KMS-11 (cell line): ENCODE measurements around the gene SLC38A7.

Source experiments
- H2AFZ ChIP-seq: fragments of 200-600 bp; sonication (generic); 2 replicates; pipeline ENCODE4 v1.6.1; 2016; ENCODE audit warnings: antibody characterized with exemption, mixed run types, low read depth
- H3K27ac ChIP-seq: fragments of 200-600 bp; sonication (generic); 2 replicates; pipeline ENCODE4 v1.6.1; 2016; ENCODE audit warnings: mild to moderate bottlenecking, mixed run types
- H3K27me3 ChIP-seq: fragments of 200-600 bp; sonication (generic); 2 replicates; pipeline ENCODE4 v1.6.1; 2017; ENCODE audit warnings: mild to moderate bottlenecking, low read depth, mixed run types, moderate library complexity; ENCODE audit not compliant: insufficient read depth
- H3K36me3 ChIP-seq: fragments of 200-600 bp; sonication (generic); 2 replicates; pipeline ENCODE4 v1.6.1; 2017; ENCODE audit warnings: mild to moderate bottlenecking, mixed run types; ENCODE audit not compliant: insufficient read depth
- H3K4me1 ChIP-seq: fragments of 200-600 bp; sonication (generic); 2 replicates; pipeline ENCODE4 v1.6.1; 2016; ENCODE audit warnings: mild to moderate bottlenecking, low read depth, mixed run types; ENCODE audit not compliant: poor library complexity, severe bottlenecking
- H3K4me2 ChIP-seq: fragments of 200-600 bp; sonication (generic); 2 replicates; pipeline ENCODE4 v1.7.0; 2016; ENCODE audit warnings: mild to moderate bottlenecking, mixed run types
- H3K4me3 ChIP-seq: fragments of 200-600 bp; sonication (generic); IDR thresholded peaks from 2 replicates; pipeline ENCODE4 v1.6.1; 2017; ENCODE audit warnings: low read depth, low read length, mixed read lengths; ENCODE audit not compliant: insufficient read depth
- H3K79me2 ChIP-seq: fragments of 200-600 bp; sonication (generic); 2 replicates; pipeline ENCODE4 v1.6.1; 2016; ENCODE audit warnings: low read depth, mixed run types; ENCODE audit not compliant: insufficient read depth
- H3K9ac ChIP-seq: fragments of 200-600 bp; sonication (generic); 2 replicates; pipeline ENCODE4 v1.6.1; 2016; ENCODE audit warnings: mild to moderate bottlenecking, mixed run types
- H4K20me1 ChIP-seq: fragments of 200-600 bp; sonication (generic); 2 replicates; pipeline ENCODE4 v1.6.1; 2016; ENCODE audit warnings: mild to moderate bottlenecking, mixed run types; ENCODE audit not compliant: insufficient read depth
- TF ChIP-seq, protein P1 (sequence below): fragments of 200-600 bp; sonication (generic); conservative IDR thresholded peaks from 2 replicates; pipeline ENCODE4 v1.6.1; 2017; ENCODE audit warnings: low read depth, mild to moderate bottlenecking, antibody characterized with exemption, low read length, moderate library complexity, mixed read lengths

Gene SLC38A7

DNA sequence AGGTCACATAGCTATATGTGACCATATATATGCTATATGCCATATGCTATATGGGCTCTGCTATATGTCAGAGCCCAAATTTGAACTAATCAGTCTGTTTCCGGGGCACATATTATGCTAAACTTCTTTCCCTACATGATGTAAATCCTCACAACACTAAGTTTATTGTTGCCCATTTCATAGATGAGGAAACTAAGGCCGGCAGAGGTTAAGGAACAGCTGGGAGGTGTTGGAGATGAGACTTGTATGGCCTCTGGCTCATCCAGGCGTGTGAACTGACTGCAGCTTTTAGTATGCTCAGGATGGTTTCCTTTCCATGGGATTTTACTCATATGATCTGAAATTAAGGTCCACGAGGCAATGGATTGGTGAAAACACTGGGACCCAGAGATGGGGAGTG lies 37.5 kb downstream of the SLC38A7 start:
- H3K27ac ChIP-seq = no peak overlapping the region
- no peak overlapping the region for H3K9ac ChIP-seq
- H3K4me3 ChIP-seq = no peak overlapping the region
- TF ChIP-seq, protein P1, sequence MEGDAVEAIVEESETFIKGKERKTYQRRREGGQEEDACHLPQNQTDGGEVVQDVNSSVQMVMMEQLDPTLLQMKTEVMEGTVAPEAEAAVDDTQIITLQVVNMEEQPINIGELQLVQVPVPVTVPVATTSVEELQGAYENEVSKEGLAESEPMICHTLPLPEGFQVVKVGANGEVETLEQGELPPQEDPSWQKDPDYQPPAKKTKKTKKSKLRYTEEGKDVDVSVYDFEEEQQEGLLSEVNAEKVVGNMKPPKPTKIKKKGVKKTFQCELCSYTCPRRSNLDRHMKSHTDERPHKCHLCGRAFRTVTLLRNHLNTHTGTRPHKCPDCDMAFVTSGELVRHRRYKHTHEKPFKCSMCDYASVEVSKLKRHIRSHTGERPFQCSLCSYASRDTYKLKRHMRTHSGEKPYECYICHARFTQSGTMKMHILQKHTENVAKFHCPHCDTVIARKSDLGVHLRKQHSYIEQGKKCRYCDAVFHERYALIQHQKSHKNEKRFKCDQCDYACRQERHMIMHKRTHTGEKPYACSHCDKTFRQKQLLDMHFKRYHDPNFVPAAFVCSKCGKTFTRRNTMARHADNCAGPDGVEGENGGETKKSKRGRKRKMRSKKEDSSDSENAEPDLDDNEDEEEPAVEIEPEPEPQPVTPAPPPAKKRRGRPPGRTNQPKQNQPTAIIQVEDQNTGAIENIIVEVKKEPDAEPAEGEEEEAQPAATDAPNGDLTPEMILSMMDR = no peak
- no peak overlapping the region for H3K4me2 ChIP-seq
- H3K27me3 ChIP-seq = no peaks in the 10 kb centered on the region
- no peaks in the 10 kb centered on the region for H3K4me1 ChIP-seq
- no peak overlapping the region for H2AFZ ChIP-seq
- no peaks in the 10 kb centered on the region for H3K36me3 ChIP-seq
- H3K79me2 ChIP-seq = no peaks in the 10 kb centered on the region
- no peaks in the 10 kb centered on the region for H4K20me1 ChIP-seq

DNA sequence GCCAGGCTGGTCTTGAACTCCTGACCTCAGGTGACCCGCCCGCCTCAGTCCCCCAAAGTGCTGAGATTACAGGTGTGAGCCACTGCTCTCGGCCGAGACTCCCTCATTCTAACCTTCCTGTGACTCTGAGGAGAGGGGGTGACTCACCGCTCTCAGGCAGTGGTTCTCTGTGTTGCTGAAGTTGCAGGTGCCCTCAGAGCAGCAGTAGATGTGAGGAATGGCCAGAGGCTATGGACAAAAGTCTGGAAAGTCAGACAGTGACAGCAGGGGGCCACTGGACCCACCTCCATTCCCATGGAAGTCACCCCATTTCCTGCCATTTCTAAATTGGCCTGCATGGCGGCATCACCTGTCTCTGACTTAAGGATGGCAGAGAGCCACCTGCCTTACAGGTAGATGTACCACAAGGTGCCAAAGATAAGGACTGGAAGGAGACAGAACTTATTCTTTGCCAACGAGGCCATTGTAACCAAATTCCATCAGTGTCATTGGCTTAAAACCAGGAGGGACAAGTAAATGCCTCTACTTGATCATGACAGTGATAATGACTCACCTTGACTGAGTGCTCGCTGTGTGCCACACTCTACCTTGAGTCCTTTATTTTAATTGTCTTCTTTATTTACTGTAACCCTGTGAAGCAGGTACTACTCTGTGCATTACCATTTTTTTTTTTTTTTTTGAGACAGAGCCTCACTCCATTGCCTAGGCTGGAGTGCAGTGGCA lies 39.6 kb downstream of the SLC38A7 start:
- H3K36me3 ChIP-seq = no peaks in the 10 kb centered on the region
- no peaks in the 10 kb centered on the region for H4K20me1 ChIP-seq
- H3K4me1 ChIP-seq = no peaks in the 10 kb centered on the region
- H3K9ac ChIP-seq = no peak overlapping the region
- TF ChIP-seq, protein P1 = no peak
- no peak overlapping the region for H3K4me3 ChIP-seq
- no peak overlapping the region for H3K4me2 ChIP-seq
- no peak overlapping the region for H3K27ac ChIP-seq
- H3K27me3 ChIP-seq = no peaks in the 10 kb centered on the region
- no peaks in the 10 kb centered on the region for H3K79me2 ChIP-seq
- H2AFZ ChIP-seq = no peak overlapping the region

- TF ChIP-seq, protein P1 = no peak
- Histone ChIP-seq H3K36me3 (no peaks in the 10 kb centered on the region), H3K27ac (no peak overlapping the region), H3K4me1 (no peaks in the 10 kb centered on the region), H3K27me3 (no peaks in the 10 kb centered on the region), H3K4me3 (no peak overlapping the region), H3K79me2 (no peaks in the 10 kb centered on the region), H2AFZ (no peak overlapping the region), H4K20me1 (no peaks in the 10 kb centered on the region), H3K9ac (no peak overlapping the region), H3K4me2 (no peak overlapping the region)
Observed at GRCh38 chr16:58644108-58644507, 40.5 kb downstream of the SLC38A7 start.

- no peaks in the 10 kb centered on the region for H3K27me3 ChIP-seq
- no peaks in the 10 kb centered on the region for H3K4me1 ChIP-seq
- no peak overlapping the region for H3K4me2 ChIP-seq
- H3K4me3 ChIP-seq = no peak overlapping the region
- no peak overlapping the region for H3K27ac ChIP-seq
- TF ChIP-seq, protein P1 = no peak
- no peaks in the 10 kb centered on the region for H4K20me1 ChIP-seq
- no peaks in the 10 kb centered on the region for H3K36me3 ChIP-seq
- H3K9ac ChIP-seq = no peak overlapping the region
- no peak overlapping the region for H2AFZ ChIP-seq
- no peaks in the 10 kb centered on the region for H3K79me2 ChIP-seq
Observed at GRCh38 chr16:58640949-58641348, 43.6 kb downstream of the SLC38A7 start.
